ACHN (cell line): Measurements from ENCODE around the gene MYCL.
A peak's percentile ranks its signal among the peaks of the same experiment; 100 is the strongest.
"Not testable (repeated sequence)": the region's sequence is repeated elsewhere in the genome, so short reads cannot be mapped to it uniquely, and the experiment has no call there.

Experiments used
- DNase-seq: peaks from one replicate; pipeline ENCODE4 v3.0.0-alpha.2; 2015
- in situ Hi-C: cut with HindIII; loops from 2 replicates; pipeline ENCODE4 v1.10.0; 2017; ENCODE audit warnings: low sequenced_read_pairs, low pct_ligation_motif_present, low pct_unique_long_range_greater_than_20kb

The MYCL gene

DNA sequence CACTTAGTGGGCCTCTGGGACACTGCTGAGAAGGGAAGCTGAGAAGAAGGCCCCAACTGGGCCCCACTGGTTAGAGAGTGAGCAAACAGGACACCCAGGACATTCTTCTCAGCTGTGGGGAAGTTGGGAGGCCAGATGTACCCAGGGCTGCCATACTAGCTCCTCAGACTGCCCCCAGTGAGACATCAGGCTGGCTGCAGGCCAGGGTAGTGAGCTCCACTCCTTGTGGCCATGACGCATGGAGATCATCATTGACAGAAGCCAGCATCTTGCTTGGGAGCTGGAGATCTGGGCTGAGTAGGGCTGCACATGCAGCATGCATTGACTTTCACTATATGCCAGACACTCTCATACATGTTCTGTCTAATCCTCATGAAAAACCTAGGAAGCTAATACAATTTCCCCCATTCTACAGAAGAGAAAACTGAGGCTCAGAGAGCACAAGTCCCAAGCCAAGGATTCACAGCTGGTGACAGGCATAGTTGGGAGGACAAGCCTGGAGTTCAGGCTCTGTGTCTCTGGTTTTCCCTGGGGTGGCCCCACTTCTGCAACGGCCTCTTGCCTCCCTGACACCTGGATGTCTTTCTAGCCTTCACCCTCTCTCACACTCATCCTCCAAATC, 24.1 kb upstream of the MYCL start:
- in situ Hi-C loops, result no loop called here
- DNase-seq, result no peak

DNA sequence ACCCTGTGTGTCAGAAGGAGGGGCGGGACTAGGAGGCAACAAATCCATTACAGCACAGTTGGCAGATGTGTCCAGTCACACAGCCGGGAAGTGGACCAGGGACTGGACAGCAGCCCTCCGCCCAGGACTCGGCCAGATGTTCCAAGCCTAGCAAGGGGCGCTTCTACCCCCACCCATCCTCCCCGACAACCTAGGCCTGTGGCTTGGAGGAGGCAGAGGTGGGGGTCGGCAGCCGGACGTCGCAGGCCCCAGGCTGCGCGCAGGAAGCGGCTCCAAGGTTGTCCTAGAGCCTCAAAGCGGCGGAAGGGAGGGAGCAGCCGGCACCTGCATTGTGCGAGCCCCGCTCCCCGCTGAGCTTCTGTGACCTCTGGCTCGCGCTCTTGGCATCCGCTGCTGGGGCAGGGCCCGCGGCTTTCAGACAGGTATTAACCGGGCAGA, 20.6 kb upstream of the MYCL start:
- in situ Hi-C loops, result no loop called here

DNA sequence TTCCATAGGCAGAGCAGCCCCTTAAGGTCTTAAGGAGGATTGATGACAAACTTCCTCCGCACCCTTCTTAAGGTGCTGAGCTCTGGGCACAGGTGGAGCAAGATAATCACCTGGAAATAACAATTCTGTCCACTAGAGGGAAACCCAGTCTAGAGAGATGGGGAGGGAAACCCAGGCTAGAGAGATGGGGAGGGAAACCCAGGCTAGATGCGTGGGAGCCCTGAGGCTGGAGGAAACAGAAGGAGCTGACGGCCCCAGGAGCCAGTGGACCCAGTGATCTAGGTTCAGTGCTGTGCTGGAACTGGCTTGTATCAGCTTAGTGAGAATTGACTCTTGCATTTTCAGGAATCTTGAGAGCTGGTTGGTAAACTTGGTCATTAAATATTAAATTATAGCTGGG, 17.8 kb upstream of the MYCL start:
- in situ Hi-C loops, result no loop called here
- peak; percentile 67 for DNase-seq

More for the DNA sequence above, 20.6 kb upstream of the MYCL start:
- no peak for DNase-seq

DNA sequence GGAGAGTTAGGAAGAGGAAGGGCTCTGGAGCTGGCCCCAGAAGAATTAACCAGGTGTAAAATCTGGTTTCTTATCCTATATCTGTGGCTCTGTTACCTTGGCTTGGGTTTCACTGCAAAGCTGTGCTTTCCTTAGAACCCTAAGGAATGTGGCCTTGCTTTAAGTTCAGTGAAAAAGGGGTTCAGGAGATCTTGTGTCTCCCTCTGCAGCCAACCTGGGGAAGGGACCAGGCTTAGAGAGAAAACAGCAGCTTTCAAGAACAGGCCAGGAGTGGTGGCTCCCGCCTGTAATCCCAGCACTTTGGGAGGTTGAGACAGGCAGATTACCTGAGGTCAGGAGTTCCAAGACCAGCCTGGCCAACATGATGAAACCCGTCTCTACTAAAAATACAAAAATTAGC, 16.1 kb upstream of the MYCL start:
- no peak for DNase-seq
- in situ Hi-C loops, result no loop called here

DNA sequence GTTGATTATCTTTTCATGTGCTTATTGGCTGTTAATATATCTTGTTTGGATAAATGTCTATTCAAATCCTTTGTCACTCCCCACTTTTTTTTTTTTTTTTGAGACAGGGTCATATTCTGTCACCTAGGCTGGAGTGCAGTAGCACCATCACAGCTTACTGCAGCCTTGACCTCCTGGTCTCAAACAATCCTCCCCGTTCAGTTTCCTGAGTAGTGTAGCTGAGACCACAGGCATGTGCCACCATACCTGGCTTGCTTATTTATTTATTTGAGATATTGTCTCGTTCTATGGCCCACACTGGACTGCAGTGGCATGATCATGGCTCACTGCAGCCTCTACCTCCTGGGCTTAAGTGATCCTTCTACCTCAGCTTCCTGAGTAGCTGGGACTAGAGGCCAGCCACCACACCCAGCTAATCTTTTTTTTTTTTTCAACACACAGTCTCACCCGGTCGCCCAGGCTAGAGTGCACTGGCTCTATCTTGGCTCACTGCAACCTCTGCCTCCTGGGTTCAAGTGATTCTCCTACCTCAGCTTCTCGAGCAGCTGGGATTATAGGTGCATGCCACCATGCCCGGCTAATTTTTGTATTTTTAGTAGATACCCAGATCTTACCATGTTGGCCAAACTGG, 13.9 kb upstream of the MYCL start:
- in situ Hi-C loops, result no loop called here
- DNase-seq, result no peak

DNA sequence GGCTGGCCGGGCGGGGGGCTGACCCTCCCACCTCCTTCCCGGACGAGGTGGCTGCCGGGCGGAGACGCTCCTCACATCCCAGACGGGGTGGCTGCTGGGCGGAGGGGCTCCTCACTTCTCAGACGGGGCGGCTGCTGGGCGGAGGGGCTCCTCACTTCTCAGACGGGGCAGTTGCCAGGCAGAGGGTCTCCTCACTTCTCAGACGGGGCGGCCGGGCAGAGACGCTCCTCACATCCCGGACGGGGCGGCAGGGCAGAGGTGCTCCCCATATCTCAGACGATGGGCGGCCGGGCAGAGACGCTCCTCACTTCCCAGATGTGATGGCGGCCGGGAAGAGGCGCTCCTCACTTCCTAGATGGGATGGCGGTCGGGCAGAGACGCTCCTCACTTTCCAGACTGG, 11.4 kb upstream of the MYCL start:
- DNase-seq, in situ Hi-C loops: not testable (repeated sequence)

DNA sequence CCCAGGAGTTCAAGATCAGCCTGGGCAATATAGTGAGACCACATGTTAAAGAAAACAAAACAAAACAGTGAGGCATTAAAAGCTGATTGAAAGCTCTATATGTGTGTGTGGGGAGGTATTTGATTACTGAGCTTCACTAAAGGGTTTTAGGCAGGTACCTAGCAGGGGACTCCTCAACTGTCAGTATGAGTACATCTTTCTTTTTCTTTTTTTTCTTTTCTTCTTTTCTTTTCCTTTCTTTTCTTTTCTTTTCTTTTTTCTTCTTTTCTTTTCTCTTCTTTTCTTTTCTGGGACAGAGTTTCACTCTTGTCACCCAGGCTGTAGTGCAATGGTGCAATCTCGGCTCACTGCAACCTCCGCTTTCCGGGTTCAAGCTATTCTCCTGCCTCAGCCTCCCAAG, 8.5 kb upstream of the MYCL start:
- in situ Hi-C loops, result no loop called here
- DNase-seq, result no peak

DNA sequence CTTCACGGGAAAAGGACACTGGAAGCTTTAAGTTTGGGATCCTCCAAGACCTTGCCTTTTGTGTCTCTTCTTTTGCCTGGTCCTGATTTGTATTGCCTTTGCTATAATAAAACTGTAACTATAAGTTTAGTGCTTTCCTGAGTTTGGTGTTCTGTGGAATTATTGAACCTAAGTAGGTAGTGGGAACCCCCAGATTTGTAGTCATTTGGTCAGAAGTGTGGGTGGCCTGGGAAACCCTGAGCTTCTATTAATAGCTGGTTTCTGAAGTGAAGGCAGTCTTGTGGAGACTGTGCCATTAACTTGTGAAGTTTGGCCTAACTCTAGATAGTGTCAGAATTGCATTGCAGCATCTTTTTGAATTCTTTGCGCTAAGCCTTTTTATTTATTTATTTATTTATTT, 6.8 kb upstream of the MYCL start:
- in situ Hi-C loops, result no loop called here
- DNase-seq, result no peak

DNA sequence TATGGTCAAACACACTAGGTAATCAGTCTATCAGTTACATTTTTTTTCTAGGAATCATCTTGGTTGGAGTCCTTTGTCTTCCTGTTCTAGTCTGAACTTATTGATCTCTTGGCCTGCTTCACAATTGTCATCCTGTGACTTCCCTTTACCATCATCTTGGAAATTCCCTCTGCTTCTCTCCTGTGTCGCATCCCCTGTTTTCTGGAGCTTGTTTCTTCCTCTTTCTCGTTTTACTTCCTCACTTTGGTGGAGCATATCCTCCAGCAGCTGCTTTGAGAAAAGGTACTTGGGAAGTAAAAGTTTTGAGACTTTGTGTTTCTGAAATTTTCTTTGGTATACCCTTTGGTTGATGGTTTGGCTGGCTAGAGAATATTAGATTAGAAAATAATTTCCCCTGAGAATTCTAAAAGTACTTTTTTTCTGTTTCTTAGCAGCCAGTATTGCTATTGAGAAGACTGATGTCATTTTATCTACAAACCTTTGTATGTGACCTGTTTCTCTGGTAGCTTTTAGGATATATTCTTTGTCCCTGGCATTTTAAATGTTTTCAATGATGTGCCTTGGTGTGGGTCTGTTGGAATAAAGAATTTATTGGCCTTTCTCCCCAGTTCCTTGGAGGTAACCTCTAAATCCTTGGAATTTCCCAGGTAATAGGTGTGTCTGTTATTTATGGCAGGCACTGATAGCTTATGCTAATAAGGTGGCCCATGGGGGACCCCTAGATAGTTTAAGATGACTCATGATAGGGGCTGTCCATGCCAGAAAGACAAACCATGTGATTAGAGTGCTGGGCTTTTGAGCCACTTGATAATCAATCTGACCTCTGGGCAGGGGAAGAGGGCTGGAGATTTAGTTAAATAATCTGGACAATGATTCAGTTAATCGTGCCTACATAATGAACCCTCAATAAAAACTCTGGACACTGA, 6.1 kb upstream of the MYCL start:
- no peak for DNase-seq
- in situ Hi-C loops, result no loop called here

DNA sequence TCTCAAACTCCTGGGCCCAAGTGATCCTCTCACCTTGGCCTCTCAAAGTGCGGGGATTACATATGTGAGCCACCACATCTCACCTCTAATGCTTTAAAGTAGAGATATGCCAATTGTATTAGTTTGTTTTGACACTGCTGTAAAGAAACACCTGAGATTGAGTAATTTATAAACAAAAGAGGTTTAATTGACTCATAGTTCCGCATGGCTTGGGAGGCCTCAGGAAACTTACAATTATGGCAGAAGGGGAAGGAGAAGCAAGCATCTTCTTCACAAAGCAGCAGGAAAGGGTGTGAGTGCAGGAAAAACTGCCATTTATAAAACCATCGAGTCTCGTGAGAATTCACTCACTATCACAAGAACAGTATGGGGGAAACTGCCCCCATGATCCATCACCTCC, 3.5 kb upstream of the MYCL start:
- no peak for DNase-seq
- in situ Hi-C loops, result no loop called here

DNA sequence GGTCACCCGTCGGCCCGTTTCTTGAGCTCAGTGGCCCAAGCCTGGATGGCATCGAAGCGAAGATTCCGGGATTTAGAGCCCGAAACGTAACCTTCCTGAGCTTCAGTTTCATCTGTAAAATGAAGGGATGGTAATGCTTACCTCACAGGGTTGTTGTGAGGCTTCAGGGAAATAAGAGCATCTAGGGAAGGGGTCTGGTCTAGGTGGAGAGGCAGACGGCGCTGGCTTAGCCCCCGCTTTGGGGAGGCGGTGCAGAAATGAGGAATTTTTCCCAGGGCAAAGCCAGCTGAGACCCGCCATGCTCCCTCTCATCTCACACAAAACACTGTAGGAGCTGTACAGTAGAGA, 717 bp upstream of the MYCL start:
- DNase-seq, result no peak
- in situ Hi-C loops, result no loop called here

DNA sequence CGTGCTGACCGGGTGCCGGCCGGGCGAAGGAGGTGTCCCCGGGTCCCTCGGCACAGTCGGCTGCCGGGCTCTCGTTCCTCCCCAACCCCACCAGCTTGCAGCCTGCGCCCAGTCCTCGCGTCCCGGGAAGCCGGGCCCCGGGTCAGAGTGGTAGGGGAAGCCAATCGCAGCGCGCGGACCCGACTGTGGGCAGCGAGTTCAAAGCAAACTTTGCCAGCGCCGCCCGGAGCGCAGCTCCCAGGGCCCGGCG, 328 bp downstream of the MYCL start:
- in situ Hi-C loops, result no loop called here
- DNase-seq, result peak; percentile 33

DNA sequence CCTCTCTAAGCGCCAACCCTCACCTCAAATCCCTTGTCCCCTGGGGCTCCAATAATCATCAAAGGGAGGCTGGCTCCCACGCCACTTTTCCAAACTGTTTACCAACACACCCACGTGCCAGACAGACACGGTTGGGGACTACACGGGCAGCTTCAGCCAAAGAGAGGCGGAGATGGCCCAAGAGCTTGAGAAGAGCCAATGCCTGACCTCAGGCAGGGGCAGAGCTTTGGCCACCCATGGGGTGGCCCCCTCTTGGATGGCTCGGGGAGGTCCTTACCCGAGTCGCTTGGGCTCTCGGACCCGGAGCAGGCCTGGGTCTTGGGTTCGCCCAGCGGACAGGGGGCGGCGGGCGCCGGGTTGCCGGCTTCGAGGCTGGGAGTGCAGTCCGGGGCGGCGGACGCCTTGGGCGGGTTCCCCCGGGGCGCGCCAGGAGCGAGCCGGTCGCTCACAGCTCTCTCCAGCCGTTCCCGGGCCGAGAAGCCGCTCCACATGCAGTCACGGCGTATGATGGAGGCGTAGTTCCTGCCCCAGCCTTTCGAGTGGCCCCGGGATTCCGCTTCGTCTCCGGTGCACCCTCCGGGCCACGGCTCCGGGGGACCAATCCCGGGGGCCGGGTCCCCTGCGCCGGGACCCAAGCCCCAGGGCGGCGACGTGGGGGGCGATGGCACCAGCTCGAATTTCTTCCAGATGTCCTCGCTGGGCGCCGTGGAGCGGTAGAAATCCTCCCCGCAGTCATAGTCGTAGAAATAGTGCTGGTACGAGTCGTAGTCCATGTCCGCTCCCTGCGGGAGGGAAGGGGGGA, 854 bp downstream of the MYCL start:
- in situ Hi-C loops, result no loop called here
- peak; percentile 26 for DNase-seq

DNA sequence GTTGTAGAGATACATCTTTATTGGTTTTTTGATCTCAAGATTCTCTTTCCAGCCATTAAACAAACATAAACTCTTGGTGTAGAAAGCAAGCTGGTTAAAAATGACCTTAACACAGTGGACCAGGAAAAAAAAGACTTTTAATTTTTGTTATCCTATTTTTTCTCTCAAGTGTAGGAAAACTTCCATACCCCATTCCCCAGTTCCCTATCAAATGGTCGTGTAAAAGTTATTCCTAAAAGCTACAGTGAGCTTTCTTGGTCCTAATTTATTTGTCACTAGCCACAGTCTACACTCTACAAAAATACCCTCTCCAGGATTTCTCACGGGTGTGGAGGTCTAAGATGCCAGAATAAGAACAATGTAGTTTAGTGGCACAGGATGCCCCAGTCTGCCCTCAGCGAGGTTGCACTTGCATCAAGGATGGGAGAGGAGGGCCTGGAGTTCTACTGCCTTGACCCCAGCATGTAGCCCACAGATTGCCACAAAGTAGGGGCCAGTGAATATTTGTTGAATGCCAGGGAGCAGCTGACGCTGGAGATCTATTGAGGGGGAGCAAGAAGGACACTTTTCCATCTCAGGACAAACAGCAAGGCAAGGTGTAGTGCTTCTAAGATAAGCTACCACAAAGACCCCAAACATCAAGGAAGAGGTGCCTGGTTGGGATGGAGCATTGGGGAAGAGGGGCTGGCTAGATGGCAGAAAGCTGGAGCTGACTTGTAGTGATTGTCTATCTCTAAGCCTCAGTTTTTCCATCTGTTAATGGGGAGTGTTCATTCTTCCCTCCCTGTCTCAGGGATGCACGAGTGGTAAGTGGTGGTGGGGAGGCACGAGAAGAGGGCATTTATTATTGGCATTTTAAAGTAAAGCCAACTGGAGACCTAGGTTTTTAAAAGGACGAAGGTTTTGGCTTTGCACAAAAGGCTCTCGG, 1.8 kb downstream of the MYCL start:
- in situ Hi-C loops, result no loop called here
- no peak for DNase-seq

DNA sequence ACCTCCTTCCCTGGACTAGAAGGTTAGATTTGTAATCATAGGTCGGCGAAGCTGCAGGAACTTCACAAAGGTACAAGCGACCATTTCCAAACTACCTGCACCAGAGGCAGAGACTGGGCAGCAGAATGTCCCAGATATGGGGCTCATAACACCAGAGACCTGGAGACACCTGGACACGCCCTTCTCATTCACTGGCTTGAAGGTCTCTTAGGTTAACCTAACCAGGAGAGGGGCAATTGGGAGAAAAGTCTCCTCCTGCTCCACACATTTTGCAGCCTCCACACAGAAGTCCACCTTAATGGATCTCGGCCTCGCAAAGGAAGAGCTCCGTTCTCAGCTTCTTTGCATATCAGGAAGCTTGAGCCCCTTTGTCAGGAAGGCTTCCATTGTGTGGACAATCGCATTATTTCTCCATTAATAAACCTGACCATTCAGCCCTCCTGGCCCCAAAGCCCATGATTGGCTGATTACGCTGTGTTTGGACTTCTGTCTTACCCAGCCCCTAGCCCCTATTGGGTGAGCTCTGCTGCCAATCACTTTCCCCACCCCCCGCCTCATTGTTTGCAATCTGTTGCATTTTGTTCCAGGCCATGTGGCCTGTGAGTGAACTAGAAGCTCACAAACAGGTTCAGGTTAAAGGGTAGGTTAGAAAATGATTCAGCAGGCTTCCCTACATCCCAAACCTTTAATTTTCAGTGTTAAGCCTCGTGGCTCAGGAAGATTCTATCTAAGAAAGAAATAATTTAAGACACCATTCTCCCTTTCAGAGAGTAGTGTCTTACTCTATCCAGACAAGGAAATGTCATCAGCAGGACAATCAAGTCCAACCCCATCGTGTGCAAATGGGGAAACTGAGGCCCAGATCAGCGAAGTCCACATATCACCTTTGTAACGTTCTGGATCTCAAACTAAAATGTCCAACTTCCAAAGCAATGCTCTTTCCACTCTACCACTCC, 2.8 kb downstream of the MYCL start:
- in situ Hi-C loops, result no loop called here
- DNase-seq, result peak; percentile 20

DNA sequence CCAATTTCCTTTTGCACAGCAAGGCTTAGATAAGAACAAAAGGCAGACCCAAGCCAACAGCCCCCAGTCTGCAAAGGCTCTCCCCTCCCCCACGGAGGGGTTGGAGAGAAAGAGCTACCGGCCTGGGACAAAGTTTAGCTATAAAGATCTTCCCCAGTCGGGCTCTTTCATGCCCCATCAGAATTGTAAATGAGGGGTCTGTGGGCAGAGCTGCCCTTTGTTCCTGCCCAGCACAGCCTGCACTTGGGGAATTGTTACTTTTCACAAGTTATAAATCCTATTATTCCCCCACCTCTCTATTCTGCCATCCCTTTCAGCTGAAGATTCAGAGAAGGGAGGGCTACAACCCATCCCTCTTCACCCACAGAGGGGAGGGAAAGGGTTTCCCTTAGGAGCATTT, 3.5 kb downstream of the MYCL start:
- no peak for DNase-seq
- in situ Hi-C loops, result no loop called here

DNA sequence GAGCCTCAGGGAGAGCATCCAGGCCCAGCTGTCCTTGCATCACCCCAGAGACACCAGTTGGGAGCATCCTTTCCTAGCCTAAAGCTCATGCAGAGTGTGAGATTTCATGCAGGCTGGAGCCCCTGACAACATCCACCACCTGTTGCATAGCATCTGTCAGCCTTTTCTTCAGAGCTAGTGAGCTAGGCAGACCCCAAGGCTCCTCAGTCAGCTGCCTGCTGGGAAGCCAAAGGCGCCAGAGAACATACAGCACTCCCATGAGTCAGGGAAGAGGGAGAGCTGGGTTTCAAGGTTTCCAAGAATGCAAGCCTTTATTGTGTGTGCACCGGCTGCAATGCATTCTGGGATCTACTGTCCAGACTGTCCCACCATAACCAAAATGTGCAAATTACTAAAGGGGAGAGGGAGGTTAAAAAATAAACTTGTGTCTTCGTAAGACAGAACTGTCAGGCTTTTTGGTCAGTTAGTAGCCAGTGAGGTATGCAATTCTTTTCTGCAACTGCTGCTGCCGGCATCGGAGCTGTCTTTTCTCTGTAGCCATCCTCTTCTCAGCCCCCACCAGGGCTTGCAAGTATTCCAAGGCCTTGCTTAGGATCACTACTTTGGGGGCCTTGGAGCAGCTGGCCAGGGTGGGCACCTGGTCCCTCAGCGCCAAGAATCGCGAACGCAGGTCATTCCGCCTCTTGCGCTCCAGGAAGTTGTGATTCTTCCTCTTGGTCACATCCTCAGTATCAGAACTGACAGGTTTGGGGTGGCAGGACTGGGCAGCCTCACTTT, 4.6 kb downstream of the MYCL start:
- no peak for DNase-seq
- in situ Hi-C loops, result no loop called here
